A549 (cell line): ENCODE data around the gene PGPEP1.

Source experiments
- CTCF ChIP-seq: fragments of >200 bp; sonication (Bioruptor Twin); formaldehyde crosslinking; IDR thresholded peaks from 3 replicates; pipeline ENCODE4 v1.5.1; 2016
- HDAC2 ChIP-seq: fragments of 200-600 bp; sonication (generic); IDR thresholded peaks from 2 replicates; pipeline ENCODE4 v1.6.1; 2016
- HMGXB4 ChIP-seq: fragments of 250-450 bp; sonication (Bioruptor Pico); IDR thresholded peaks from 2 replicates; pipeline ENCODE4 v1.5.0; 2021; ENCODE audit warnings: mild to moderate bottlenecking, moderate library complexity, borderline replicate concordance
- HOXA7 ChIP-seq: fragments of 250-450 bp; sonication (Bioruptor Pico); IDR thresholded peaks from 2 replicates; pipeline ENCODE4 v1.5.0; 2020; ENCODE audit warnings: mild to moderate bottlenecking, moderate library complexity
- JUN ChIP-seq, 2 experiments: fragments of >200 bp; sonication (Bioruptor Twin); formaldehyde crosslinking; IDR thresholded peaks; 2 replicates in 1 of 2; 3 replicates in 1 of 2; pipeline ENCODE4 v1.6.1; 2016 to 2017
- MYC ChIP-seq: IDR thresholded peaks from 2 replicates; pipeline ENCODE4 v1.6.1; 2012; ENCODE audit warnings: mild to moderate bottlenecking, inconsistent platforms, low read length, improper control_type of control experiment, borderline replicate concordance
- POLR2A ChIP-seq: IDR thresholded peaks from 2 replicates; pipeline ENCODE4 v1.6.1; 2012; ENCODE audit warnings: mild to moderate bottlenecking, low read length
- RAD21 ChIP-seq, 2 experiments: fragments of >200 bp in 1 of 2; sonication (Bioruptor Twin) in 1 of 2; formaldehyde crosslinking in 1 of 2; IDR thresholded peaks in 1 of 2; conservative IDR thresholded peaks in 1 of 2; 2 replicates in 1 of 2; 3 replicates in 1 of 2; pipeline ENCODE4 v1.6.1; 2012 to 2018; ENCODE audit warnings: inconsistent platforms in 1 of 2
- RCOR1 ChIP-seq: fragments of 150-350 bp; IDR thresholded peaks from 2 replicates; pipeline ENCODE4 v1.6.1; 2014; ENCODE audit warnings: antibody characterized with exemption, low read length, low read depth
- RNF2 ChIP-seq: fragments of 200-600 bp; sonication (generic); IDR thresholded peaks from 2 replicates; pipeline ENCODE4 v1.6.1; 2016; ENCODE audit warnings: low read depth, mild to moderate bottlenecking, antibody characterized with exemption, moderate library complexity, borderline replicate concordance
- SREBF2 ChIP-seq: fragments of 450-650 bp; IDR thresholded peaks from 2 replicates; pipeline ENCODE4 v1.6.1; 2014; ENCODE audit warnings: mild to moderate bottlenecking, moderate library complexity
- ZFP36 ChIP-seq: fragments of 450-650 bp; IDR thresholded peaks from 2 replicates; pipeline ENCODE4 v1.6.1; 2014; ENCODE audit warnings: borderline replicate concordance; ENCODE audit not compliant: partially characterized antibody

GRCh38 chr19:18291019-18291524, 49.3 kb upstream of the PGPEP1 start:
- TF ChIP-seq POLR2A = no peak
- TF ChIP-seq CTCF = no peak
- no peak for TF ChIP-seq HOXA7 (CRISPR knock-in tag)
- TF ChIP-seq RCOR1 = no peak
- TF ChIP-seq RAD21 (conservative IDR thresholded peaks at IDR 0.05 in 1 of 2, IDR thresholded peaks at IDR 0.05 in 1 of 2) = no peak
- TF ChIP-seq JUN (IDR thresholded peaks at IDR 0.05) = no peak
- no peak for TF ChIP-seq RNF2
- TF ChIP-seq MYC = no peak
- no peak for TF ChIP-seq ZFP36
- 0 out of 2 replicates have a peak, but pooled peaks have one; percentile 60 for TF ChIP-seq HDAC2
- TF ChIP-seq HMGXB4 (CRISPR knock-in tag) = no peak
- TF ChIP-seq SREBF2 = no peak
